ENCODE measurements around the gene NAA25. TPM values are rescaled to one million over a fixed set of nuclear protein-coding genes. Genes with fewer than 3 reads are reported as not detected.

NAA25 gene
- total and polyA plus RNA-seq, 4 donors = 3.1 to 17.7 (median 10.8) TPM

GRCh38 chr12:112032292-112032691 is 76.3 kb downstream of the NAA25 start (continued):
- TF ChIP-seq CTCF (IDR thresholded peaks at IDR 0.05; ENCODE audit: low read depth, low read length, missing input control) = no peak

- WGBS = 87% methylated on average over 2 of the region's 2 CpGs
- no peaks in the 10 kb centered on the region for H3K27me3 ChIP-seq (ENCODE audit: control insufficient read depth in 4 of 4, insufficient read depth in 4 of 4, low read length in 3 of 4)
- H3K4me3 ChIP-seq (ENCODE audit: low read depth in 1 of 3, low read length in 3 of 3) = no peak overlapping the region
- no peak overlapping the region for H3K9ac ChIP-seq (ENCODE audit: low read depth in 1 of 2, low read length in 2 of 2)
- DNase-seq (ENCODE audit: low spot score) = no peak
- H3K9me3 ChIP-seq (ENCODE audit: control insufficient read depth in 4 of 4, low read length in 3 of 4) = no peaks in the 10 kb centered on the region
- no peak for TF ChIP-seq YY1 (IDR thresholded peaks at IDR 0.05)
- no peak for TF ChIP-seq RXRA (IDR thresholded peaks at IDR 0.05)
- TF ChIP-seq FOXA2 (IDR thresholded peaks at IDR 0.05) = no peak
- no peak overlapping the region for H3K27ac ChIP-seq (ENCODE audit: low read depth in 1 of 2, low read length in 2 of 2)
- no peaks in the 10 kb centered on the region for H3K4me1 ChIP-seq (ENCODE audit: control insufficient read depth in 4 of 4, insufficient read depth in 4 of 4, low read length in 3 of 4)
- H3K36me3 ChIP-seq (ENCODE audit: control insufficient read depth in 4 of 4, insufficient read depth in 3 of 4, low read depth in 1 of 4, low read length in 3 of 4) = peaks cover 5 to 42% (median 32%) of the 10 kb centered on the region in 4 donors
Measured at GRCh38 chr12:112031472-112031871, 77.1 kb downstream of the NAA25 start.

GRCh38 chr12:112029301-112029700 is 79.3 kb downstream of the NAA25 start:
- Histone ChIP-seq H3K27me3 (ENCODE audit: control insufficient read depth in 4 of 4, insufficient read depth in 4 of 4, low read length in 3 of 4) (no peaks in the 10 kb centered on the region), H3K4me3 (ENCODE audit: low read depth in 1 of 3, low read length in 3 of 3) (no peak overlapping the region), H3K9me3 (ENCODE audit: control insufficient read depth in 4 of 4, low read length in 3 of 4) (no peaks in the 10 kb centered on the region), H3K9ac (ENCODE audit: low read depth in 1 of 2, low read length in 2 of 2) (no peak overlapping the region), H3K36me3 (ENCODE audit: control insufficient read depth in 4 of 4, insufficient read depth in 3 of 4, low read depth in 1 of 4, low read length in 3 of 4) (peaks cover 2 to 36% (median 24%) of the 10 kb centered on the region in 4 donors), H3K27ac (ENCODE audit: low read depth in 1 of 2, low read length in 2 of 2) (no peak overlapping the region), H3K4me1 (ENCODE audit: control insufficient read depth in 4 of 4, insufficient read depth in 4 of 4, low read length in 3 of 4) (peaks cover 0 to 4% (median 2%) of the 10 kb centered on the region in 4 donors)
- DNase-seq (ENCODE audit: low spot score) = no peak
- no peak for TF ChIP-seq EGR1 (IDR thresholded peaks at IDR 0.05; ENCODE audit: low read depth in 2 of 2)
- no peak for TF ChIP-seq ZBTB33 (IDR thresholded peaks at IDR 0.05)
- TF ChIP-seq TAF1 (conservative IDR thresholded peaks at IDR 0.05) = no peak
- no peak for TF ChIP-seq CTCF (IDR thresholded peaks at IDR 0.05; ENCODE audit: low read depth, low read length, missing input control)
- TF ChIP-seq MAX (IDR thresholded peaks at IDR 0.05) = no peak
- TF ChIP-seq YY1 (IDR thresholded peaks at IDR 0.05) = no peak
- TF ChIP-seq HNF4A (conservative IDR thresholded peaks at IDR 0.05) = no peak
- 95% methylated on average over 2 of the region's 2 CpGs for WGBS

All from liver (tissue), 9 donors.